Forelimb muscle (tissue), 1 donor: ENCODE measurements around the gene DDR1. TPM values are rescaled to one million over a fixed set of nuclear protein-coding genes. Genes with fewer than 3 reads are reported as not detected.

ENCODE experiments used
- polyA plus RNA-seq: library from polyadenylated mRNA; unstranded; fragments of 120-200 nt; gene quantifications from one replicate; pipeline ENCODE4 v1.2.1, GENCODE V29; 2013; ENCODE audit not compliant: insufficient read length

The DDR1 gene
- polyA plus RNA-seq, 1 donor, result 65.4 TPM

Other genes starting within 250 kb of the DDR1 start
- gene C6orf136, start 237.4 kb upstream of the DDR1 start, polyA plus RNA-seq, result 16.1 TPM
- 20.9 TPM for gene DHX16, start 211.5 kb upstream of the DDR1 start, polyA plus RNA-seq
- gene PPP1R18, start 197.9 kb upstream of the DDR1 start, polyA plus RNA-seq, result 37.8 TPM
- gene NRM, start 193.5 kb upstream of the DDR1 start, polyA plus RNA-seq, result 30.9 TPM
- gene MDC1, start 167.2 kb upstream of the DDR1 start, polyA plus RNA-seq, result 20.2 TPM
- gene TUBB, start 164.2 kb upstream of the DDR1 start, polyA plus RNA-seq, result 663 TPM
- gene FLOT1, start 141.8 kb upstream of the DDR1 start, polyA plus RNA-seq, result 105 TPM
- 17.3 TPM for gene IER3, start 140.0 kb upstream of the DDR1 start, polyA plus RNA-seq
- 23.7 TPM for gene GTF2H4, start 23.7 kb downstream of the DDR1 start, polyA plus RNA-seq
- gene VARS2, start 29.7 kb downstream of the DDR1 start, polyA plus RNA-seq, result 30.7 TPM
- gene SFTA2, start 47.7 kb downstream of the DDR1 start, polyA plus RNA-seq, result not detected
- not detected for gene MUCL3, start 56.5 kb downstream of the DDR1 start, polyA plus RNA-seq
- not detected for gene MUC21, start 99.2 kb downstream of the DDR1 start, polyA plus RNA-seq
- not detected for gene MUC22, start 126.0 kb downstream of the DDR1 start, polyA plus RNA-seq
- not detected for gene C6orf15, start 228.1 kb downstream of the DDR1 start, polyA plus RNA-seq
- 1.7 TPM for gene PSORS1C1, start 230.3 kb downstream of the DDR1 start, polyA plus RNA-seq
- gene CDSN, start 235.9 kb downstream of the DDR1 start, polyA plus RNA-seq, result 0.06 TPM